ENCODE results near the gene GZF1. TPM values are rescaled to one million over a fixed set of nuclear protein-coding genes. Genes with fewer than 3 reads are reported as not detected.

The GZF1 gene
- total RNA-seq, 4 donors from 2014 or later: 16.3 to 37.2 (median 20.3) TPM

- Histone ChIP-seq H3K27ac (no peak overlapping the region), H3K4me1 (no peaks in the 10 kb centered on the region), H3K4me3 (no peak overlapping the region), H3K9me3 (no peaks in the 10 kb centered on the region), H3K36me3 (no peaks in the 10 kb centered on the region), H3K27me3 (no peaks in the 10 kb centered on the region)
- DNase-seq (ENCODE audit: low spot score in 2 of 2): no peak
- WGBS, 2 donors: 93 to 95% methylated on average over 15 of the region's 15 CpGs
- TF ChIP-seq EP300 (IDR thresholded peaks at IDR 0.05) (no peak), CTCF (IDR thresholded peaks at IDR 0.05) (no peak), POLR2A (IDR thresholded peaks at IDR 0.05) (no peak)
Observed at GRCh38 chr20:23327617-23328333, 34.2 kb upstream of the GZF1 start.

GRCh38 chr20:23331450-23332350, 30.3 kb upstream of the GZF1 start:
- H3K27me3 ChIP-seq: no peaks in the 10 kb centered on the region
- WGBS, 2 donors: 76 to 78% methylated on average over 8 of the region's 8 CpGs
- no peak for DNase-seq (ENCODE audit: low spot score in 2 of 2)
- TF ChIP-seq CTCF (IDR thresholded peaks at IDR 0.05) (no peak), POLR2A (IDR thresholded peaks at IDR 0.05) (no peak), EP300 (IDR thresholded peaks at IDR 0.05) (no peak)
- H3K36me3 ChIP-seq: no peaks in the 10 kb centered on the region
- H3K4me1 ChIP-seq: peaks cover 0 to under 1% (median 0%) of the 10 kb centered on the region in 4 donors
- H3K4me3 ChIP-seq: no peak overlapping the region
- H3K27ac ChIP-seq: no peak overlapping the region
- no peaks in the 10 kb centered on the region for H3K9me3 ChIP-seq

GRCh38 chr20:23332467-23332866, 29.5 kb upstream of the GZF1 start:
- Histone ChIP-seq H3K27ac (no peak overlapping the region), H3K4me3 (no peak overlapping the region), H3K4me1 (peaks cover 0 to 5% (median 0%) of the 10 kb centered on the region in 4 donors), H3K36me3 (no peaks in the 10 kb centered on the region), H3K9me3 (no peaks in the 10 kb centered on the region), H3K27me3 (no peaks in the 10 kb centered on the region)
- WGBS, 2 donors: 73 to 82% methylated on average over 2 of the region's 2 CpGs
- TF ChIP-seq EP300 (IDR thresholded peaks at IDR 0.05) (no peak), CTCF (IDR thresholded peaks at IDR 0.05) (no peak), POLR2A (IDR thresholded peaks at IDR 0.05) (no peak)
- no peak for DNase-seq (ENCODE audit: low spot score in 2 of 2)

- peaks cover 0 to 5% (median 0%) of the 10 kb centered on the region in 4 donors for H3K4me1 ChIP-seq
- TF ChIP-seq EP300 (IDR thresholded peaks at IDR 0.05) (no peak), POLR2A (IDR thresholded peaks at IDR 0.05) (no peak), CTCF (IDR thresholded peaks at IDR 0.05) (no peak)
- no peaks in the 10 kb centered on the region for H3K9me3 ChIP-seq
- H3K36me3 ChIP-seq: no peaks in the 10 kb centered on the region
- no peak overlapping the region for H3K27ac ChIP-seq
- no peak for DNase-seq (ENCODE audit: low spot score in 2 of 2)
- H3K4me3 ChIP-seq: no peak overlapping the region
- WGBS, 2 donors: 58 to 61% methylated on average over 3 of the region's 3 CpGs
- no peaks in the 10 kb centered on the region for H3K27me3 ChIP-seq
Observed at GRCh38 chr20:23334111-23334510, 27.9 kb upstream of the GZF1 start.

GRCh38 chr20:23335521-23335920, 26.5 kb upstream of the GZF1 start:
- no peaks in the 10 kb centered on the region for H3K36me3 ChIP-seq
- H3K9me3 ChIP-seq: no peaks in the 10 kb centered on the region
- H3K27me3 ChIP-seq: no peaks in the 10 kb centered on the region
- no peak overlapping the region for H3K27ac ChIP-seq
- TF ChIP-seq EP300 (IDR thresholded peaks at IDR 0.05) (no peak), POLR2A (IDR thresholded peaks at IDR 0.05) (no peak), CTCF (IDR thresholded peaks at IDR 0.05) (no peak)
- H3K4me3 ChIP-seq: no peak overlapping the region
- no peak for DNase-seq (ENCODE audit: low spot score in 2 of 2)
- peaks cover 0 to 9% (median 0%) of the 10 kb centered on the region in 4 donors for H3K4me1 ChIP-seq
- WGBS, 2 donors: 70 to 78% methylated on average over 5 of the region's 5 CpGs
